PFSK-1 (cell line): Measurements from ENCODE around the gene GPR107.

Experiments used
- FOXP2 ChIP-seq: optimal IDR thresholded peaks from 2 replicates; pipeline ENCODE3; 2011; ENCODE audit warnings: borderline replicate concordance, control low read depth, inconsistent platforms; ENCODE audit not compliant: insufficient read depth; ENCODE audit errors: extremely low read length, extremely low read depth
- POLR2AphosphoS5 ChIP-seq: IDR thresholded peaks from 2 replicates; pipeline ENCODE4 v1.6.1; 2012; ENCODE audit warnings: low read depth, mild to moderate bottlenecking, control low read depth, low read length, moderate library complexity
- SIN3A ChIP-seq: IDR thresholded peaks from 2 replicates; pipeline ENCODE4 v1.6.1; 2012; ENCODE audit warnings: mild to moderate bottlenecking, low read length, moderate library complexity, borderline replicate concordance; ENCODE audit not compliant: insufficient read depth
- TAF1 ChIP-seq: IDR thresholded peaks from 2 replicates; pipeline ENCODE4 v1.6.1; 2012; ENCODE audit warnings: low read length, control low read depth, borderline replicate concordance; ENCODE audit not compliant: insufficient read depth
- TF ChIP-seq, protein P1 (sequence below), 2 experiments: IDR thresholded peaks; 2 replicates each; pipeline versions ENCODE4 v1.6.1 to v1.8.0; 2011 to 2012; ENCODE audit warnings: low read depth in 2 of 2, low read length in 2 of 2, control low read depth in 1 of 2, inconsistent platforms in 1 of 2, mild to moderate bottlenecking in 1 of 2, moderate library complexity in 1 of 2; ENCODE audit not compliant: insufficient read depth in 1 of 2

Gene GPR107

DNA sequence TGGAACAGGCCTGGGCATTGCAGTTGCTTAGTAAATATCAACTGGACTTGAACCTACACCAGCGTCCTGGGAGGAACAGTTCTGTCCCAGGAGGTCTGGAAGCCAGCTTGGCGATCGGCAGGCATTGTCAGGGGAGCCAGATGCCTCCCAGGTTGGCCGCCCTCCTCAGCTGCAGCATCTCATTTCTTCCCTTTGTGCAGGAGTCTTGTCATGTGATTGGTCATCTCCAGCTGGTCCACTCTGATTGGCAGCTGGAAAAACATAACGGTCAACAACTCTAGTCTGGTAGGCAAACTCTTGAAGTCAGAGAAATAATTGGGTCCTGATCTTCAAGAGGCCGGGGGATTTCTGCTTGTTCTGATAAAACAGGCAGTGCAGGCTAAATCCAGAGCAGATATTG is 88.9 kb downstream of the GPR107 start:
- no peak for TF ChIP-seq SIN3A
- TF ChIP-seq, protein P1, sequence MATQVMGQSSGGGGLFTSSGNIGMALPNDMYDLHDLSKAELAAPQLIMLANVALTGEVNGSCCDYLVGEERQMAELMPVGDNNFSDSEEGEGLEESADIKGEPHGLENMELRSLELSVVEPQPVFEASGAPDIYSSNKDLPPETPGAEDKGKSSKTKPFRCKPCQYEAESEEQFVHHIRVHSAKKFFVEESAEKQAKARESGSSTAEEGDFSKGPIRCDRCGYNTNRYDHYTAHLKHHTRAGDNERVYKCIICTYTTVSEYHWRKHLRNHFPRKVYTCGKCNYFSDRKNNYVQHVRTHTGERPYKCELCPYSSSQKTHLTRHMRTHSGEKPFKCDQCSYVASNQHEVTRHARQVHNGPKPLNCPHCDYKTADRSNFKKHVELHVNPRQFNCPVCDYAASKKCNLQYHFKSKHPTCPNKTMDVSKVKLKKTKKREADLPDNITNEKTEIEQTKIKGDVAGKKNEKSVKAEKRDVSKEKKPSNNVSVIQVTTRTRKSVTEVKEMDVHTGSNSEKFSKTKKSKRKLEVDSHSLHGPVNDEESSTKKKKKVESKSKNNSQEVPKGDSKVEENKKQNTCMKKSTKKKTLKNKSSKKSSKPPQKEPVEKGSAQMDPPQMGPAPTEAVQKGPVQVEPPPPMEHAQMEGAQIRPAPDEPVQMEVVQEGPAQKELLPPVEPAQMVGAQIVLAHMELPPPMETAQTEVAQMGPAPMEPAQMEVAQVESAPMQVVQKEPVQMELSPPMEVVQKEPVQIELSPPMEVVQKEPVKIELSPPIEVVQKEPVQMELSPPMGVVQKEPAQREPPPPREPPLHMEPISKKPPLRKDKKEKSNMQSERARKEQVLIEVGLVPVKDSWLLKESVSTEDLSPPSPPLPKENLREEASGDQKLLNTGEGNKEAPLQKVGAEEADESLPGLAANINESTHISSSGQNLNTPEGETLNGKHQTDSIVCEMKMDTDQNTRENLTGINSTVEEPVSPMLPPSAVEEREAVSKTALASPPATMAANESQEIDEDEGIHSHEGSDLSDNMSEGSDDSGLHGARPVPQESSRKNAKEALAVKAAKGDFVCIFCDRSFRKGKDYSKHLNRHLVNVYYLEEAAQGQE (IDR thresholded peaks at IDR 0.05; ENCODE audit: insufficient read depth in 1 of 2, low read depth in 2 of 2, low read length in 2 of 2): no peak
- TF ChIP-seq FOXP2: no peak
- no peak for TF ChIP-seq TAF1

DNA sequence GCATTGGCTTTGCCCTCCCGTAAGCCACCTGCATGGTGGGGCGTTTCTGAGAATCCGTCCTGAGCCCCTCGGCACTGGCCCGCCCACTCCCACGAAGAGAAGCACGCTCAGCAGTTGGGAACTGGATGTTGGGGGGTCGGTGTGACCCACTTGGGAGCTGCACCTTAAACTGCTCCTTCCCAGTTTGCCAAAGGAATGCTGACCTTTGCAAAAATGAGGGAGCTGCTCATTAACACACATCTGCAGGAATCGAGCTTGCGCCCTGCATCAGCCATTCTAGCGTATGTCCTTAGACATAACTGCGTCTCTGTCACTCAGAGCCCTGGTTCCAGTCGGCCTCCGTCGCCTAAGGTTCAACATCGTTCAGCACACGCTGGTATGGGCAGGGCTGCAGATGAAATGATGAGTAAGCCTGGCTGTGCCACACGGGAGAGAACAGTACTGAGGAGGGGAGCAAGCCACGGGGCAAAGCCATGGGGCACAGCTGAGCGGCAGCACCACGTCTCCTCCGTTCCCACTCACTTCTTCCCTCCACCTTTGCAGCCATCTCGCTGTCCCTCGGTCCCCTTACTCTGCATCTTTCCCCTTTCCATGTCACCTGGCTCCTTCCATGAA is 89.7 kb downstream of the GPR107 start:
- TF ChIP-seq TAF1 (no peak), SIN3A (no peak), POLR2AphosphoS5 (no peak), FOXP2 (no peak)
- TF ChIP-seq, protein P1 (IDR thresholded peaks at IDR 0.05; ENCODE audit: insufficient read depth in 1 of 2, low read depth in 2 of 2, low read length in 2 of 2): no peak

DNA sequence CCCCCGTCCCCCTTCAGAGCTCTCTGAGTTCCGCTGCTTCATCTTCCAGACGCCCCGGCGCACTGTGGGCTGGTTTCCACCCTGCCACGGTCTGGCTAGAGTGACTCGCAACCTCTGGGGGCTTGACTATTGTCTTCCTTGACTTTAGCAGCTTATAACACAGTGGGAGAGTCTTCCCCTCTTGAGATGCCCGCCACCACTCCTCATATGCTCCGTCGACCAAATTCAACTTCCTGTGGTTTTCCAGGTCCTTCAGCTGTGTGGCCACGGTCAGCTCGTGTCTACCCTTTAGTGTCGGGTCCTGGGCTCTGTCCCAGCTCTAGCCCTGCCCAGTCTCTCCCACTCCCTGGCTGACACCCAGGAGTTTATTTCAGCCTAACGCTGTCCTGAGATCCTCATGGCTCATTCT is 90.3 kb downstream of the GPR107 start:
- TF ChIP-seq SIN3A (no peak), FOXP2 (no peak), TAF1 (no peak), POLR2AphosphoS5 (no peak)
- TF ChIP-seq, protein P1 (IDR thresholded peaks at IDR 0.05; ENCODE audit: insufficient read depth in 1 of 2, low read depth in 2 of 2, low read length in 2 of 2): no peak

DNA sequence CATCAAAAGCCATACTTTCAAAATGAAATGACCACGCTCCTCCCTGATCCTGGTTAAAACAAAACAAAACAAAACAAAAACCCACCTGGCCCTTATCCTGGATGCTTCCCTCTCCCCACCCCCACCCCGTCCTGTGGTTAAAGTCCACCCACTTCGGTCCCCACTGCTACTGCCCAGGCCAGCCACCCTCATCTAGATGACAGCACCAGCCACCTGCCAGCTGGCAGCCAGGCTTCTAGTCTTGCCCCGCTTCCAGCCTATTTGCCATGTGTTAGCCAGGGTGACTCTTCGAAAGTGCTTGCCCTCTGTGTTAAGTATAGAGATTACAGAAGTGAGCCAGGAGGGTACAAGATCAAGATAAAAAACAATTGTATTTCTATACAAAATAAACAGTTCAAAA is 91.0 kb downstream of the GPR107 start:
- no peak for TF ChIP-seq POLR2AphosphoS5

DNA sequence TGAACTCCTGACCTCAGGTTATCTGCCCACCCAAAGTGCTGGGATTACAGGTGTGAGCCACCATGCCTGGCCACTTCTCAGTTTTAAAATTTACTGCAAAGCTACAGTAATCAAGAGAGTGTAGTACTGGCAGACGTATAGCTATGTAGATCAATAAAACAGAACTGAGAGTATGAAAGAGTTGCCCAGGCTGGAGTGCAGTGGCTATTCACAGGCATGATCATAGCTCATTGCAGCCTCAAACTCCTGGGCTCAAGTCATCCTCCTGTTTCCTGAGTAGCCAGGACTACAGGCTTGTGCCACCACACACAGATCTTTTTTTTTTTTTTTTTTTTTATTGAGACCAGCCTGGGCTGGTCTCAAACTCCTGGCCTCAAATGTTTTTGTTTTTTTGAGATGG is 92.0 kb downstream of the GPR107 start:
- TF ChIP-seq FOXP2 (no peak), TAF1 (no peak), SIN3A (no peak), POLR2AphosphoS5 (no peak)
- TF ChIP-seq, protein P1 (IDR thresholded peaks at IDR 0.05; ENCODE audit: insufficient read depth in 1 of 2, low read depth in 2 of 2, low read length in 2 of 2): no peak
